K562 (cell line): ENCODE results near the gene CALHM1. TPM values are rescaled to one million over a fixed set of nuclear protein-coding genes. Genes with fewer than 3 reads are reported as not detected.

Experiments used
- ATAC-seq: fragments of 200-7000 bp; cut with Tn5 transposase; 3 replicates; pipeline ENCODE4 v1.9.1; 2020; ENCODE audit warnings: moderate library complexity
- BruUV-seq: library from RNA; stranded (reverse); fragments of 400-500 nt; replicated peaks from 2 replicates; lab custom pipeline; 2021; lab: Mats Ljungman, UMichigan
- CTCF ChIA-PET: fragments of 300-600 bp; formaldehyde crosslinking; extraction: SDS; loops from one replicate; lab custom pipeline; 2021; ENCODE audit warnings: low intra/inter-chr PET ratio; lab: Yijun Ruan, JAX
- POLR2A ChIA-PET: fragments of 300-600, 350-650 bp; sonication (Branson Sonifier 250); formaldehyde crosslinking; extraction: SDS; loops from one replicate; lab custom pipeline; 2021; ENCODE audit warnings: antibody characterized with exemption, inconsistent platforms; lab: Yijun Ruan, JAX
- DNase-seq, 4 experiments: peaks; one replicate each; pipeline versions ENCODE4 v3.0.0 to v3.0.0-alpha.2; 2011 to 2018; ENCODE audit warnings: low spot score in 3 of 4, mixed read lengths in 3 of 4; ENCODE audit errors: extremely low read depth in 1 of 4
- FAIRE-seq: peaks from 2 replicates; lab custom pipeline; 2011; peaks lifted over from hg19 to GRCh38; lab: Jason Lieb, UNC
- H2AFZ ChIP-seq: 2 replicates; pipeline ENCODE4 v1.6.0; 2011; ENCODE audit warnings: low read depth, low read length, control low read depth, inconsistent platforms
- H3K27ac ChIP-seq: fragments of 200-600 bp; 3 replicates; pipeline ENCODE4 v1.8.0; 2011; ENCODE audit warnings: low read depth, mild to moderate bottlenecking, control low read depth, inconsistent platforms, low read length, moderate library complexity, mixed read lengths; ENCODE audit errors: extremely low read depth
- H3K27me3 ChIP-seq, 2 experiments: fragments of 300-600 bp in 1 of 2; 2 replicates in 1 of 2; 3 replicates in 1 of 2; pipeline versions ENCODE4 v1.6.0 to v1.8.0; 2011; ENCODE audit warnings: inconsistent platforms in 2 of 2, low read length in 2 of 2, mild to moderate bottlenecking in 1 of 2, mixed read lengths in 1 of 2, moderate library complexity in 1 of 2; ENCODE audit not compliant: control insufficient read depth in 2 of 2, insufficient read depth in 2 of 2
- H3K36me3 ChIP-seq: fragments of 300-600 bp; 3 replicates; pipeline ENCODE4 v1.8.0; 2011; ENCODE audit warnings: mild to moderate bottlenecking, low read length, inconsistent platforms; ENCODE audit not compliant: control insufficient read depth, insufficient read depth
- H3K4me1 ChIP-seq, 2 experiments: fragments of 200-600 bp in 1 of 2; replicated peaks in 1 of 2; 2 replicates in 1 of 2; 3 replicates in 1 of 2; pipeline versions ENCODE4 v1.5.1 to v1.8.0; 2011; ENCODE audit warnings: inconsistent platforms in 2 of 2, low read length in 2 of 2, mild to moderate bottlenecking in 1 of 2, mixed read lengths in 1 of 2, moderate library complexity in 1 of 2; ENCODE audit not compliant: control insufficient read depth in 2 of 2, insufficient read depth in 2 of 2
- H3K4me2 ChIP-seq: 2 replicates; pipeline ENCODE4 v1.6.1; 2011; ENCODE audit warnings: low read length, control low read depth, inconsistent platforms, mixed read lengths; ENCODE audit not compliant: insufficient read depth
- H3K4me3 ChIP-seq: fragments of 200-600 bp; sonication (generic), shearing (Covaris generic); 2 replicates; pipeline ENCODE4 v1.5.1; 2016; ENCODE audit warnings: control low read depth, inconsistent platforms
- H3K79me2 ChIP-seq: fragments of 200-600 bp; 3 replicates; pipeline ENCODE4 v1.8.0; 2011; ENCODE audit warnings: low read length, inconsistent platforms; ENCODE audit not compliant: control insufficient read depth, insufficient read depth
- H3K9ac ChIP-seq, 2 experiments: 2 replicates each; pipeline versions ENCODE4 v1.6.0 to v1.6.1; 2011; ENCODE audit warnings: low read depth in 2 of 2, low read length in 2 of 2, control low read depth in 1 of 2, inconsistent platforms in 1 of 2, mild to moderate bottlenecking in 1 of 2, mixed read lengths in 1 of 2; ENCODE audit not compliant: insufficient read depth in 1 of 2
- H3K9me1 ChIP-seq: one replicate; pipeline ENCODE4 v1.6.0; 2011; ENCODE audit warnings: inconsistent platforms, mild to moderate bottlenecking, low read length, moderate library complexity; ENCODE audit not compliant: control insufficient read depth, insufficient read depth
- H3K9me3 ChIP-seq: replicated peaks from 2 replicates; pipeline ENCODE4 v1.5.1; 2011; ENCODE audit warnings: low read depth, low read length, inconsistent platforms; ENCODE audit not compliant: control insufficient read depth, insufficient read depth
- H4K20me1 ChIP-seq: replicated peaks from 2 replicates; pipeline ENCODE4 v1.6.1; 2011; ENCODE audit warnings: low read length, inconsistent platforms, mixed read lengths; ENCODE audit not compliant: control insufficient read depth, insufficient read depth
- CREB1 ChIP-seq, 2 experiments: sonication (generic) in 1 of 2; formaldehyde crosslinking in 1 of 2; IDR thresholded peaks; 2 replicates each; pipeline versions ENCODE4 v1.6.1 to v1.8.0; 2012 to 2022; ENCODE audit warnings: inconsistent platforms in 1 of 2, mild to moderate bottlenecking in 1 of 2, missing genetic modification reagents in 1 of 2, moderate library complexity in 1 of 2
- KLF6 ChIP-seq: fragments of 250-450 bp; sonication (Bioruptor Pico); IDR thresholded peaks from 2 replicates; pipeline ENCODE4 v1.4.0; 2020; ENCODE audit warnings: mild to moderate bottlenecking, moderate library complexity, borderline replicate concordance
- PHF21A ChIP-seq: fragments of 450-650 bp; IDR thresholded peaks from 2 replicates; pipeline ENCODE4 v1.6.1; 2017; ENCODE audit warnings: low read depth, borderline replicate concordance
- RCOR1 ChIP-seq, 2 experiments: IDR thresholded peaks; 2 replicates each; pipeline ENCODE4 v1.6.1; 2012; ENCODE audit warnings: low read depth in 2 of 2, low read length in 2 of 2, borderline replicate concordance in 1 of 2, improper control_type of control experiment in 1 of 2
- SAFB2 ChIP-seq: fragments of 200-400 bp; formaldehyde crosslinking; IDR thresholded peaks from 2 replicates; pipeline ENCODE4 v1.6.1; 2018; ENCODE audit warnings: borderline replicate concordance, low read length, low read depth, moderate library complexity; ENCODE audit not compliant: severe bottlenecking
- TAF7 ChIP-seq: fragments of 450-650 bp; IDR thresholded peaks from 2 replicates; pipeline ENCODE4 v1.6.1; 2016; ENCODE audit warnings: missing genetic modification characterization, missing compliant biosample characterization
- TAF9B ChIP-seq: fragments of 450-650 bp; IDR thresholded peaks from 2 replicates; pipeline ENCODE4 v1.6.1; 2018; ENCODE audit warnings: mild to moderate bottlenecking; ENCODE audit not compliant: partially characterized antibody
- WGBS: fragments of 100-300 bp; shearing (Covaris generic); methylation state at CpG from one replicate; pipeline ENCODE4 v1.1.6; 2016; ENCODE audit warnings: low coverage, mixed read lengths; ENCODE audit not compliant: insufficient coverage; ENCODE audit errors: missing lambda C conversion rate; 5-methylcytosine and 5-hydroxymethylcytosine counted together
- in situ Hi-C: fragments of 300-500 bp; cut with MboI; formaldehyde crosslinking; loops from 4 replicates; pipeline ENCODE4 v1.15.0; 2018; ENCODE audit warnings: inconsistent platforms, mixed read lengths
- intact Hi-C: fragments of 100-400 bp; cut with micrococcal nuclease; formaldehyde crosslinking; loops from 2 replicates; pipeline ENCODE4 v1.14.2; 2022
- polyA plus RNA-seq, 8 experiments: library from polyadenylated mRNA; depleted of rRNA in 4 of 8; stranded (reverse) in 5 of 8; unstranded in 3 of 8; fragments of >200 nt; fragmentation: Nextera tagmentation in 2 of 8; fragmentation: Illumina TruSeq in 1 of 8; extraction: Ambion mirVana in 2 of 8; extraction: Trizol in 1 of 8; gene quantifications; 2 replicates each; pipeline versions ENCODE4 v1.2.1 to v1.2.3, GENCODE V29; 2011 to 2014; ENCODE audit warnings: inconsistent platforms in 1 of 8, missing spikeins in 1 of 8
- total RNA-seq, 7 experiments: library from RNA; depleted of rRNA in 6 of 7; stranded (reverse); fragments of >200 nt in 6 of 7; fragmentation: Illumina TruSeq in 2 of 7; extraction: Trizol in 2 of 7; gene quantifications; 2 replicates each; pipeline versions ENCODE4 v1.2.1 to v1.2.3, GENCODE V29; 2011 to 2021; ENCODE audit warnings: low replicate concordance in 1 of 7
- TF ChIP-seq, protein P1 (sequence below): sonication (generic); formaldehyde crosslinking; IDR thresholded peaks from 2 replicates; pipeline ENCODE4 v1.8.0; 2022; ENCODE audit warnings: mild to moderate bottlenecking, missing genetic modification reagents
- TF ChIP-seq, protein P2 (sequence below): fragments of 150-350 bp; IDR thresholded peaks from 2 replicates; pipeline ENCODE4 v1.6.1; 2014; ENCODE audit warnings: low read depth, mild to moderate bottlenecking, low read length, borderline replicate concordance
- TF ChIP-seq, protein P3 (sequence below): fragments of 450-650 bp; IDR thresholded peaks from 2 replicates; pipeline ENCODE4 v1.6.1; 2016; ENCODE audit warnings: mild to moderate bottlenecking

Gene CALHM1
- total and polyA plus RNA-seq, 9 of the 15 experiments (the other 6 are each of a cell fraction or from before 2014, with no cell fraction given), result 0.03 TPM; not detected in 8

DNA sequence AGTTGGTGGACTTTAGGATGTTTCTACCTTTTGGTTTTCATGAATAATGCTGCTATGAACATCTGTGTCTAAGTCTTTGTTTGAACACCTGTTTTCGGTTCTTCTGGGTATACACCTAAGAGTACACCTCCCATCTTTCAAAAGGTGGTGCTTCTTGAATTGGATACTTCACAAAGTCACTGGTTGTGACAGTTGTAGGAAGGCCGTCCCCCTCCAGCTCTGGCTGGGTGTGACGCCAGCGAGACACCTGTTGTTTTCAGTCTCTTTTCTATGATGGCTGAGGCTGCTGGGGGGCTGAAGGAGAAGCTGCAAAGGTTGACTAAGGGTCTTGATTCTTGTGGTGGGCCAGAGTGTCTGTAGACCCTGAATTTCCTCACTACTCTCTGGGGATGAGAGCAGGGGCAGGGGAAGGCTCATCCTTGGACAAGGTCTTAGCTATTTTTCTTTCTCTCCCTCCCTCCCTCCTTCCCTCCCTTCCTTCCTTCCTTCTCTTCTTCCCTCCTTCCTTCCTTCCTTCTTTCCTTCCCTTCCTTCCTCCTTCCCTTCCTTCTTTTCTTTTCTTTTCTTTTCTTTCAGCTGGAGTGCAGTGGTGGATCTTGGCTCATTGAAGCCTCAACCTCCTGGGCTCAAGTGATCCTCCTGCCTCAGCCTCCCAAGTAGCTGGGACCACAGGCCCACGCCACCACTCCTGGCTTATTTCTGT lies 40.4 kb upstream of the CALHM1 start:
- Histone ChIP-seq H3K27me3 (peaks cover 18 to 51% of the 10 kb centered on the region in 2 experiments; a peak in 3 of 5 replicates), H3K9me1 (no peaks in the 10 kb centered on the region), H3K36me3 (no peaks in the 10 kb centered on the region), H3K9me3 (no peaks in the 10 kb centered on the region), H3K79me2 (no peaks in the 10 kb centered on the region), H3K4me3 (no peak overlapping the region), H3K4me1 (peaks cover 1 to 5% of the 10 kb centered on the region in 2 experiments; a peak in 3 of 5 replicates), H2AFZ (no peak overlapping the region), H3K9ac (no peak overlapping the region), H3K27ac (no peak overlapping the region), H3K4me2 (no peak overlapping the region), H4K20me1 (no peaks in the 10 kb centered on the region)
- ChIA-PET POLR2A (interaction anchor here (1.2 kb wide), 1 partner anchor 8 kb away, joined by 3 read pairs; no protein-coding TSS in a partner anchor), CTCF (no interaction called here)
- no peak for ATAC-seq
- 0% methylated on average over 5 of the region's 5 CpGs for WGBS
- BruUV-seq, result no TSS peak
- intact Hi-C loops (no loop called here), in situ Hi-C loops (no loop called here)
- FAIRE-seq, result no peak
- DNase-seq, result no peak
- TF ChIP-seq CREB1 (IDR thresholded peaks at IDR 0.05) (no peak), CREB1 (CRISPR knock-in tag; IDR thresholded peaks at IDR 0.05) (no peak), PHF21A (no peak), KLF6 (no peak), TAF9B (no peak), TAF7 (no peak), RCOR1 (IDR thresholded peaks at IDR 0.05; ENCODE audit: borderline replicate concordance in 1 of 2, low read depth in 2 of 2, low read length in 2 of 2) (no peak), SAFB2 (no peak)
- TF ChIP-seq, protein P1, sequence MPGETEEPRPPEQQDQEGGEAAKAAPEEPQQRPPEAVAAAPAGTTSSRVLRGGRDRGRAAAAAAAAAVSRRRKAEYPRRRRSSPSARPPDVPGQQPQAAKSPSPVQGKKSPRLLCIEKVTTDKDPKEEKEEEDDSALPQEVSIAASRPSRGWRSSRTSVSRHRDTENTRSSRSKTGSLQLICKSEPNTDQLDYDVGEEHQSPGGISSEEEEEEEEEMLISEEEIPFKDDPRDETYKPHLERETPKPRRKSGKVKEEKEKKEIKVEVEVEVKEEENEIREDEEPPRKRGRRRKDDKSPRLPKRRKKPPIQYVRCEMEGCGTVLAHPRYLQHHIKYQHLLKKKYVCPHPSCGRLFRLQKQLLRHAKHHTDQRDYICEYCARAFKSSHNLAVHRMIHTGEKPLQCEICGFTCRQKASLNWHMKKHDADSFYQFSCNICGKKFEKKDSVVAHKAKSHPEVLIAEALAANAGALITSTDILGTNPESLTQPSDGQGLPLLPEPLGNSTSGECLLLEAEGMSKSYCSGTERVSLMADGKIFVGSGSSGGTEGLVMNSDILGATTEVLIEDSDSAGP (CRISPR knock-in tag), result no peak
- TF ChIP-seq, protein P2, sequence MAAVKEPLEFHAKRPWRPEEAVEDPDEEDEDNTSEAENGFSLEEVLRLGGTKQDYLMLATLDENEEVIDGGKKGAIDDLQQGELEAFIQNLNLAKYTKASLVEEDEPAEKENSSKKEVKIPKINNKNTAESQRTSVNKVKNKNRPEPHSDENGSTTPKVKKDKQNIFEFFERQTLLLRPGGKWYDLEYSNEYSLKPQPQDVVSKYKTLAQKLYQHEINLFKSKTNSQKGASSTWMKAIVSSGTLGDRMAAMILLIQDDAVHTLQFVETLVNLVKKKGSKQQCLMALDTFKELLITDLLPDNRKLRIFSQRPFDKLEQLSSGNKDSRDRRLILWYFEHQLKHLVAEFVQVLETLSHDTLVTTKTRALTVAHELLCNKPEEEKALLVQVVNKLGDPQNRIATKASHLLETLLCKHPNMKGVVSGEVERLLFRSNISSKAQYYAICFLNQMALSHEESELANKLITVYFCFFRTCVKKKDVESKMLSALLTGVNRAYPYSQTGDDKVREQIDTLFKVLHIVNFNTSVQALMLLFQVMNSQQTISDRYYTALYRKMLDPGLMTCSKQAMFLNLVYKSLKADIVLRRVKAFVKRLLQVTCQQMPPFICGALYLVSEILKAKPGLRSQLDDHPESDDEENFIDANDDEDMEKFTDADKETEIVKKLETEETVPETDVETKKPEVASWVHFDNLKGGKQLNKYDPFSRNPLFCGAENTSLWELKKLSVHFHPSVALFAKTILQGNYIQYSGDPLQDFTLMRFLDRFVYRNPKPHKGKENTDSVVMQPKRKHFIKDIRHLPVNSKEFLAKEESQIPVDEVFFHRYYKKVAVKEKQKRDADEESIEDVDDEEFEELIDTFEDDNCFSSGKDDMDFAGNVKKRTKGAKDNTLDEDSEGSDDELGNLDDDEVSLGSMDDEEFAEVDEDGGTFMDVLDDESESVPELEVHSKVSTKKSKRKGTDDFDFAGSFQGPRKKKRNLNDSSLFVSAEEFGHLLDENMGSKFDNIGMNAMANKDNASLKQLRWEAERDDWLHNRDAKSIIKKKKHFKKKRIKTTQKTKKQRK, result no peak
- TF ChIP-seq, protein P3, sequence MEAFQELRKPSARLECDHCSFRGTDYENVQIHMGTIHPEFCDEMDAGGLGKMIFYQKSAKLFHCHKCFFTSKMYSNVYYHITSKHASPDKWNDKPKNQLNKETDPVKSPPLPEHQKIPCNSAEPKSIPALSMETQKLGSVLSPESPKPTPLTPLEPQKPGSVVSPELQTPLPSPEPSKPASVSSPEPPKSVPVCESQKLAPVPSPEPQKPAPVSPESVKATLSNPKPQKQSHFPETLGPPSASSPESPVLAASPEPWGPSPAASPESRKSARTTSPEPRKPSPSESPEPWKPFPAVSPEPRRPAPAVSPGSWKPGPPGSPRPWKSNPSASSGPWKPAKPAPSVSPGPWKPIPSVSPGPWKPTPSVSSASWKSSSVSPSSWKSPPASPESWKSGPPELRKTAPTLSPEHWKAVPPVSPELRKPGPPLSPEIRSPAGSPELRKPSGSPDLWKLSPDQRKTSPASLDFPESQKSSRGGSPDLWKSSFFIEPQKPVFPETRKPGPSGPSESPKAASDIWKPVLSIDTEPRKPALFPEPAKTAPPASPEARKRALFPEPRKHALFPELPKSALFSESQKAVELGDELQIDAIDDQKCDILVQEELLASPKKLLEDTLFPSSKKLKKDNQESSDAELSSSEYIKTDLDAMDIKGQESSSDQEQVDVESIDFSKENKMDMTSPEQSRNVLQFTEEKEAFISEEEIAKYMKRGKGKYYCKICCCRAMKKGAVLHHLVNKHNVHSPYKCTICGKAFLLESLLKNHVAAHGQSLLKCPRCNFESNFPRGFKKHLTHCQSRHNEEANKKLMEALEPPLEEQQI, result no peak
